Measurements from ENCODE around the gene ZCCHC2. TPM values are rescaled to one million over a fixed set of nuclear protein-coding genes. Genes with fewer than 3 reads are reported as not detected.

The ZCCHC2 gene
- total and polyA plus RNA-seq, 2 of the 4 experiments (the other 2 are of a cell fraction) = 3.2 to 3.6 TPM

- WGBS, 2 experiments (ENCODE audit: extremely low coverage in 2 of 2, insufficient read length in 1 of 2) = no CpG with 5 or more reads among the region's 3 CpGs
- Histone ChIP-seq H2BK20ac (ENCODE audit: low read depth, low read length) (no peak overlapping the region), H3K4me1 (ENCODE audit: control insufficient read depth, insufficient read depth, low read length) (no peaks in the 10 kb centered on the region), H3K23ac (ENCODE audit: low read depth, low read length) (no peak overlapping the region), H4K91ac (ENCODE audit: insufficient read depth, low read depth, low read length) (no peak overlapping the region), H2AK5ac (ENCODE audit: low read depth, low read length) (no peak overlapping the region), H4K8ac (ENCODE audit: low read depth in 2 of 2, low read length in 2 of 2) (no peak overlapping the region), H3K9me3 (ENCODE audit: control insufficient read depth, insufficient read depth, low read length) (no peaks in the 10 kb centered on the region), H2AFZ (replicated peaks; ENCODE audit: low read length, poor library complexity) (no peak overlapping the region), H3K36me3 (ENCODE audit: control insufficient read depth, insufficient read depth, low read length) (peaks cover 9% of the 10 kb centered on the region), H2BK15ac (ENCODE audit: low read depth, low read length) (no peak overlapping the region), H2BK5ac (ENCODE audit: low read depth, low read length, poor library complexity, severe bottlenecking) (no peak overlapping the region), H3K4me2 (ENCODE audit: low read depth, low read length) (no peak overlapping the region), H4K5ac (ENCODE audit: low read depth, low read length) (no peak overlapping the region), H4K20me1 (ENCODE audit: insufficient read depth, low read length) (no peaks in the 10 kb centered on the region), H2AK9ac (replicated peaks; ENCODE audit: low read depth, low read length, poor library complexity) (no peak overlapping the region), H3K27me3 (ENCODE audit: control insufficient read depth, insufficient read depth, low read length) (no peaks in the 10 kb centered on the region), H3K18ac (ENCODE audit: low read depth, low read length) (no peak overlapping the region), H3K4ac (ENCODE audit: low read depth, low read length) (no peak overlapping the region), H2BK120ac (ENCODE audit: low read depth, low read length) (no peak overlapping the region), H3K56ac (ENCODE audit: extremely low read depth, insufficient read depth, low read length) (no peak overlapping the region), H3K27ac (ENCODE audit: insufficient read depth, low read length) (no peak overlapping the region), H3K9me1 (ENCODE audit: insufficient read depth, low read length) (peaks cover 4% of the 10 kb centered on the region; the same call in 1 of the 2 replicates), H3K14ac (replicated peaks; ENCODE audit: low read depth, low read length) (no peak overlapping the region), H3K4me3 (ENCODE audit: insufficient read depth, low read depth, low read length) (no peak overlapping the region), H3K9ac (ENCODE audit: low read depth, low read length) (no peak overlapping the region), H3K79me1 (ENCODE audit: low read depth in 1 of 2, low read length in 2 of 2) (peaks cover 10 to 16% of the 10 kb centered on the region in 2 experiments; a peak in 3 of 4 replicates)
- DNase-seq (no peak), ATAC-seq (ENCODE audit: low read depth) (no peak)
- in situ Hi-C loops (cut with MboI; ENCODE audit: low sequenced_read_pairs) = no loop called here
- no peak for TF ChIP-seq CEBPB (IDR thresholded peaks at IDR 0.05; ENCODE audit: low read depth, low read length)
- TF ChIP-seq BHLHE40 (IDR thresholded peaks at IDR 0.05; ENCODE audit: low read depth, low read length) = no peak
- no peak for TF ChIP-seq SMC3 (IDR thresholded peaks at IDR 0.05; ENCODE audit: low read depth, low read length)
- no peak for TF ChIP-seq CTCF (conservative IDR thresholded peaks at IDR 0.05; ENCODE audit: low read depth, low read length)
- no peak for TF ChIP-seq MXI1 (IDR thresholded peaks at IDR 0.05; ENCODE audit: borderline replicate concordance, low read depth, low read length)
- no peak for TF ChIP-seq RFX5 (IDR thresholded peaks at IDR 0.05; ENCODE audit: low read depth, low read length)
- TF ChIP-seq MAZ (IDR thresholded peaks at IDR 0.05; ENCODE audit: borderline replicate concordance, low read depth, low read length) = no peak
- no peak for TF ChIP-seq MAFK (IDR thresholded peaks at IDR 0.05; ENCODE audit: low read depth, low read length)
- TF ChIP-seq FOS (IDR thresholded peaks at IDR 0.05; ENCODE audit: low read depth, low read length) = no peak
- ChIA-PET CTCF (interaction anchor here (0.6 kb wide), 1 partner anchor 17 kb away, joined by 3 read pairs; no protein-coding TSS in a partner anchor), POLR2A (ENCODE audit: unreplicated experiment) (no interaction called here)
- dilution Hi-C loops (cut with HindIII; ENCODE audit: low sequenced_read_pairs, unreplicated experiment) = no loop called here
- BruUV-seq (replicated peaks) = no TSS peak
- intact Hi-C loops (cut with micrococcal nuclease) = no loop called here
These were observed 16.1 kb downstream of the ZCCHC2 start for GRCh38 chr18:62538881-62539280.

All from IMR-90 (cell line).